Muscle layer of colon (tissue), 2 donors: Measurements from ENCODE around the gene TMEM19.

Experiments used
- H3K27ac ChIP-seq: one replicate; pipeline ENCODE4 v1.7.0; 2013; ENCODE audit warnings: low read depth, mild to moderate bottlenecking, low read length, moderate library complexity
- H3K27me3 ChIP-seq, 2 donors: one replicate each; pipeline ENCODE4 v1.7.0; 2013; ENCODE audit warnings: low read length in 2 of 2, mild to moderate bottlenecking in 2 of 2; ENCODE audit not compliant: insufficient read depth in 2 of 2, control insufficient read depth in 1 of 2
- H3K36me3 ChIP-seq: one replicate; pipeline ENCODE4 v1.7.0; 2013; ENCODE audit warnings: mild to moderate bottlenecking, low read length; ENCODE audit not compliant: insufficient read depth
- H3K4me1 ChIP-seq: one replicate; pipeline ENCODE4 v1.7.0; 2013; ENCODE audit warnings: mild to moderate bottlenecking, low read length; ENCODE audit not compliant: insufficient read depth
- H3K4me3 ChIP-seq, 2 donors: one replicate each; pipeline ENCODE4 v1.7.0; 2013; ENCODE audit warnings: low read length in 2 of 2, low read depth in 1 of 2, mild to moderate bottlenecking in 1 of 2, moderate library complexity in 1 of 2
- H3K9ac ChIP-seq: one replicate; pipeline ENCODE4 v1.7.0; 2013; ENCODE audit warnings: low read length
- H3K9me3 ChIP-seq: one replicate; pipeline ENCODE4 v1.7.0; 2013; ENCODE audit warnings: mild to moderate bottlenecking, low read length
- donor health status: abdominal sarcoma.
- donor health status: Adenocarcinoma of cecum.

TMEM19 gene

DNA sequence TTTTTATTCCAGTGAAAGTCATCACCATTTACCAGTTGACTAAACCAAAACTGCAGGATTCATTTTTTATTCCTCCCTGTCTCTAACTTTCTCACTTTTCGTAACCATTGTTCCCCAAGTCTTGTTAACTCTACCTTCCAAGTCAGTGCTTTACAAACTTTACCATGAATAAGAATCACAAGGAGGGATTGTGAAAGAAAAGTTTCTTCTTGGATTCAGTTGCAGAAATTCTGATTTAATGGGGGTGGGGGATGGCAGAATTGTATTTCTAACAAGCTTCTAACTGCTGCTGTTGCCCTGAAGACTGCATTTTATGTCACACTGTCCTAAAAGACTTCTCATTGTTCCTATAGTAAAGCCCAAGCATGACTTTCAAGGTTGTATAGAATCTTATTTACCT lies 63.8 kb downstream of the TMEM19 start:
- Histone ChIP-seq H3K9me3 (no peaks in the 10 kb centered on the region), H3K4me1 (peaks cover 4% of the 10 kb centered on the region), H3K4me3 (no peak overlapping the region), H3K27ac (no peak overlapping the region), H3K36me3 (no peaks in the 10 kb centered on the region), H3K27me3 (no peaks in the 10 kb centered on the region), H3K9ac (no peak overlapping the region)

DNA sequence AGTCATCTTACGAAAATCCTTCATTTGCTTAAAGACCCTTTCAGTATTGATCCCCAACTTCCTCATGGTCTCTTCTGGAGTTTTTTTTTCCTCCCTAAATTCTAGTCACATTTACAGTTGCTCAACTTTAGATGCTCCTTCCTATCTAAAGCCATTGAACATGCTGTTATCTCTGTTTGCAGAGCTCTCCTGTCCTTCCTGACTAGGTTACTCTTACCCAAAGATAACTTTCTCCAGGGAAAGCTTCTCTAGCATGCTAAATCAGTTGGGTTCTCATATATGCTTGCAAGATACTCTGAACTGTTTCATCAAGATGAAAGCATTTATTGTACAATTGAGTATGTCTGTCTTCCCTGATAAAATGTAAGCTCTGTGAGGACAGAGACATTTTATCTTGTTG lies 67.0 kb downstream of the TMEM19 start:
- Histone ChIP-seq H3K4me3 (no peak overlapping the region), H3K27me3 (no peaks in the 10 kb centered on the region), H3K36me3 (no peaks in the 10 kb centered on the region), H3K9ac (no peak overlapping the region), H3K9me3 (no peaks in the 10 kb centered on the region), H3K4me1 (peaks cover 15% of the 10 kb centered on the region), H3K27ac (no peak overlapping the region)
